HG02759 (cell line): ENCODE data around the gene STN1.
"Not testable (repeated sequence)": the region's sequence is repeated elsewhere in the genome, so short reads cannot be mapped to it uniquely, and the experiment has no call there.

Source experiments
- ATAC-seq: cut with Tn5 transposase; IDR thresholded peaks from one replicate; pipeline ENCODE4 v1.9.1; 2021; ENCODE audit warnings: mild to moderate bottlenecking, moderate library complexity; ENCODE audit not compliant: unreplicated experiment

STN1 gene

DNA sequence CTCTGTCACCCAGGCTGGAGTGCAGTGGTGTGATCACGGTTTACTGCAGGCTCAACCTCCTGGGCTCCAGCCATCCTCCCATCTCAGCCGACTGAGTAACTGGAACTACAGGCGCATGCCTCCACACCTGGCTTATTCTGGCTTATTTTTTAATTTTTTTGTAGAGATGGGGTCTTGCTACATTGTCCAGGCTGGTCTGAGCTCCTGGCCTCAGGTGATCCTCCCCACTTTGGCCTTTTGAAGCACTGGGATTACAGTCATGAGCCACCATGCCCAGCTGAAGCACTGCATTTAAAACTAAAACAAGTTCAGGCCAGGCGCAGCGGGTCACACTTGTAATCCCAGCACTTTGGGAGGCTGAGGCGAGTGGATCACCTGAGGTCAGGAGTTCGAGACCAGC, 70.6 kb downstream of the STN1 start:
- ATAC-seq: no peak

DNA sequence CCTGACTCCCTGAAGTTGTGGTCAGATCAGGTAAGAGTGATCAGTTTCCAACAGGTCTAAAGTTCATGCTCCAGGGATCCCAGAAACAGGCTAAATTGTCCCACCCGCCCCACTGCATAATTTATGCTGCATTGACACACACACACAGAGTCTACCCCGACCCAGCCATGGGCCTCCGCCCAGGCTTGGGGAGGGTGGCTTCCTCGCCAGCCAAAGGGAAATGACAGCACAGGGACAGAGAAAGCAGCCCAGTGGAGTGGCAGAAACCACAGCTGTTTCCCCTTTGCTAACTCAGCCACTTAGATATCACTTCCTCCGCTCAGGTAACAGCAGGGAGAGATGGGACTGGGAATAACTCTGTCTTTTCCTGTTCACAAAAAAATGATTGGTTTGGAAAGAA, 72.0 kb downstream of the STN1 start:
- ATAC-seq: no peak

DNA sequence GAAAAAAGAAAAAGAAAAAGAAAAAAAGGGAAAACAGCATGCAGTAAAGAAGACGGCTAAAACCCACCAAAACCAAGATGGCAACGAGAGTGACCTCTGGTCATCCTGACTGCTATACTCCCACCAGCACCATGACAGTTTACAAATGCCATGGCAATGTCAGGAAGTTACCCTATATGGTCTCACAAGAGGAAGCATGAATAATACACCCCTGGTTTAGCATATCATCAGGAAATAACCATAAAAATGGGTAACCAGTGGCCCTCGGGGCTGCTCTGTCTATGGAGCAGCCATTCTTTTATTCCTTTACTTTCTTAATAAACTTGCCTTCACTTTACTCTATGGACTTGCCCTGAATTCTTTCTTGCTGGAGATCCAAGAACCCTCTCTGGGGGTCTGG, 72.6 kb downstream of the STN1 start:
- not testable (repeated sequence) for ATAC-seq

DNA sequence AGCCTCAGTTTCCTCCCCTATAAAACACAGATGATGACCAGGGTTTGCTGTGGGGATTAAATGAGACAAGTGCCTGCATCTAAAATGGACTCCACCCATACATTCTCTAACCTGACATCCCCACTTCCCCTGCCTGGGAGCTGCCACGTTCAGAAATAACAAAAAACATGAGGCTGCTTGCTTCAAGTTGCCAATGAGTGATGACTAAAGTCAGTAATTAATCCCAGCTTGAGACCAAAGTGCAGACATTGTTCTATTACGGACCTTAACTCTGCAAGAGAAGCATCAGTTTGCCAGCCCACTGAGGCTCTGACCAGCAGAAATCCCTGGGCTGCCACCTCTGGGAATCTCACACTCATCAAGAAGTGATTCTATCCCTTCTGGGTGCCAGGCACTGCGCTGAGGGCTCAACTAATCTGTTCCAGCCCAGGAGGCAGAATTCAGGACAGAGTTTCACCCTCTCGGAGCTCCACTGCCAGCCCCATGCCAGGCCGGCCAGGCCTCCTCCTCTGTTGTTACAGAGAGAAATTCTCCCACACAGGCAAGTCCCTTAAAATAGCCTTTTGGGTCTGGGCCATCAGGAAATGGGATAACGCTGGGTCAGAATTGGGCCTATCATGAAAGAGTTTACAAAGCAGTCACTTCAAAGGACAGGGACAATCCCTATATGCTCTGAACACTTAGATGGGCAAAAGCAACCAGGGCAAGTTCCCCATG, 74.0 kb downstream of the STN1 start:
- ATAC-seq: no peak

DNA sequence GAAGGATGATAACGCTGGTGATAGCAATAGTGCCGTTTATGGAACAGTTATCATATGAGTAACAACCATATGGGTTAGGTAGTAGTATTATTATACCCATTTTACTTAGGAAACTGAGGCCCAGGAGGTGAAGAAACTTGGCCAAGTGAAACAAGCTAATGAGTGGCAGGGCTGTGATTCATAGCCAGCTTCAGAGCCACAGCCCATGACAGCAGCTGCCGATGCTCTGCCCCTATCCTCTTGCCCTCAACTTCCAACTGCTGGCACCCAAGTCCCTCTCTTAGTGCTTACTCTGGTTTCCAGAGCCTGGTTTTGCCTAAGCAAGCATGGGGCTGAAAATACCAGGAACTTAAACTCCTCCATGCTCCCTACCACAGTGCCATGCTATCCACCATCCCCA, 74.9 kb downstream of the STN1 start:
- no peak for ATAC-seq

DNA sequence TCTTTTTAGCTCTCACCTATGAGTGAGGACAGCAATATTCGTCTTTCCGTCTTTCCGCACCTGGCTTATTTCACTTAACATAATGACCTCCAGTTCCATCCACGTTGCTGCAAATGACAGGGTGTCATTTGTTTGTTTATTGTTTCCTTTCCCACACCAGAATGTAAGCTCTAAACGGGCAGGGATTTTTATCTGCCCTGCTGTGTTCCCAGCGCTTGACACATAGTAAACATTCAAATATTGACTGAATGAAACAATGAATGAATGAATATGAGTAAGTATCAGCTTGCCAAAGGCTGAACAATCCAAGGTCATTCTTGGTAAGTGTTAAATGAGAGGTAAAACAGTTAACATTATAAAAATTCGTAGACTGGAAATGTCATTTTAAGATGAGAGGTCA, 75.4 kb downstream of the STN1 start:
- ATAC-seq: no peak

DNA sequence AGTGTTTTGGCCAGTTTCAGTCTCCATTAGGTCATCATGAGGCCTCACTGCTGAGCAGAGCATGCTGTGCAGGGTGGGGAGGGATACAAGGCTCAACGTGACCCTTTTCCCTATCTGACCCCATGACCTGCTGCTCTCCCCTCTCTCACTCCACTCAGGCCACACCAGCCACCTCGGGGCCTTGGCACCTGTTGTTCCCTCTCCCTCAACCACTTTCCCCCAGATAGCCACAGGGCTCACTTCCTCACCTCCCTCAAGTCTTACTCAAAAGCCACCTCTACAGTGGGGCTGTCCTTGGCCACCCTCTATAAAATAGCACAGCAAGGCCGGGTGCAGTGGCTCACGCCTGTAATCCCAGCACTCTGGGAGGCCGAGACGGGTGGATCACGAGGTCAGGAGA, 76.5 kb downstream of the STN1 start:
- ATAC-seq: no peak

DNA sequence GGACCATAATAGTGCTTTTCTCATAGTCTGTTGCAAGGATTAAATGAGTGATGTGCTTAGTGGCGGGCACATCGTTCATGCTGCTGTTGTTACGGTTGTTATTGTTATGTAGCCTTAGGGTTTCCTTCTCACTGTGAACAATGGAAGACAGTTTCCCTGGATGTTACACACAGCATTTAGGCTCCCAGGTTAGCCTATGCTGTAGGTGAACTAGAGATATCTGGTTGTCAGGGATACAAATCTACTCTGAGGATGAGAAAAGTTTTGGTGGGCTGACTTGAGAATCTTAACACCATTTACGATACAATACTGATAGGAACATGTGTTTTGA, 77.3 kb downstream of the STN1 start:
- ATAC-seq: no peak

DNA sequence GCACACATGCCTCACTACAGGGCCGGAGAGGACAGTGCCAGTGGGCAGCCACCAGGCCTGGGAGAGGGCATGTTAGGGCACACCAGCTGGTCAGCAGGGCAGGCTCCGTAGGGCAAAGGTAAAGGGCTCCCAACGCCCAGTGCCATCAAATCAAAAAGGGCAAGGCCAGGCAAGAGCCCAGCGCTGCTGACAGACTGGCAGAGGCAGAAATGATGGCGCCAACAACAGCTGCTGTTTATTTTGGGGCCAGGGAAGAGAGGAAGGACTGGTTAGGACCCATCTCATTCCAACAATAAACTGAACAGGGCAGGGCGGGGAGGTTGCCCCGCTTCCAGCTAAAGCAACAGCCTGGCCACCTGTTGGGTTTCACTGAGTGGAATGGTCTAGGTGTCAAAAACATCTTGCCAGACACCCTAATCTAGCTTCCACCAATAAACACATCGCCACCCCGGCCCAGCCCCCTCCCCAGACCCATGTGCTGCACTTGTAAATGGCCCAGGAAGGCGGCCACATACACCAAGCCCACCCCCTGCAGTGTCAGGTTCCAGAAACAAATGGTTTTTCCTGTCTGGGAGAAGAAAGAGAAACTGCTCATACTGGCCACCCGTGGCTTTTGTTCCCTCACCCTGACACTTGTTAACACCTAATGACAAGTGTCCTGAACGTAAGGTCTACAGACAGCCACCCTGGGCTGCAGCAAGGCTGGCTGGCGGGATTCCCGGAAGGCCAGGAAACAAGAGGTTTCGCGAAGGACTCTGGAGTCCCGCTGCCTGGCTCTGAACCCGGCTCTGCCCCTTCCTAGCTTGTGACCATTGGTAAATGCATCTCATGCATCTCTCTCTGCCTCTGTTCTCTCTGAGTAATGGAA, 77.9 kb downstream of the STN1 start:
- no peak for ATAC-seq

DNA sequence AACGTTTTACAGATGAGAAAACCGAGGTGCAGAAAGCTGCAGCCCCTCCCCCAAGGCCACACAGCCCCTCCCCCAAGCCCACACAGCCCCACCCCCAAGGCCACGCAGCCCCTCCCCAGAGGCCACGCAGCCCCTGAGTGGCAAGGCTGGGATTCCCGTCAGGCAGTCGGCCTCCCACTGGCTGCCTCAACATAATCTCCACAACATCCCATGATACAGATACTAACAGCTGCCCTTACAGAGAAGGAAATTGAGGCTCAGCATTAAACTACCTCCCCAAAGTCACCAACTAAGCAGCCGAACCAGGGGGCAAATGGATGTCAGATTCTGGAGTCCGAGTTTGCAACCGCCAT, 78.5 kb downstream of the STN1 start:
- no peak for ATAC-seq

DNA sequence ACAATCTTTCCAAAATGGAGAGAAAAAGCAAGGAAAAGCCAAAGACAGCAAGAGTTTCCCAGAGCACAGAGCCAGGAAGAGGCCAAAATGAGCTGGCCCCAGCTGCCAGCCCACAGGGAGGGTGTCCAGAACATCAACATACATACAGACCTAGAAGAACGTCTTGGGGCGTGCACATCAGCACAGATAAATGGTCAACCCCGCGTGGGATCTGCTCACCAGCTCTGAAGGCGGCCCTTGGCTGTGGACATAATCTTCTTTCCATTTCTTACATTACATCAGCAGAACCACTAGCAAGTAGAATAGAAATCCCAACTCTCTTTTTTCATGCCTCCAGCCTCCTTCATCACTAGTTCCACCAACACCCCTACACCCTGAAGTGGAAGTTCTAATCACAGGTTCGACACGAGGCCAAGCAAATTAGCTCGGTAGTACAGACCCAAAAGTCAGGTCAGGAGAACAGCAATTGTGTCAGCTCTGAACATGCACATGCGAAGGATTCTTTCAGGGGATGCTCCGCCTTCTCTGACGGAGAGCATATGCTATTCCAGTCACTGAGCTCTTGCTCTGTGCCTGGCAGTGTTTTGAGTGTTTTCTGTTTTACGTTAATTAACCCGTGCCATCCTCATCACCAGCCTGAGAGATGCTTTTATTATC, 79.0 kb downstream of the STN1 start:
- ATAC-seq: no peak

DNA sequence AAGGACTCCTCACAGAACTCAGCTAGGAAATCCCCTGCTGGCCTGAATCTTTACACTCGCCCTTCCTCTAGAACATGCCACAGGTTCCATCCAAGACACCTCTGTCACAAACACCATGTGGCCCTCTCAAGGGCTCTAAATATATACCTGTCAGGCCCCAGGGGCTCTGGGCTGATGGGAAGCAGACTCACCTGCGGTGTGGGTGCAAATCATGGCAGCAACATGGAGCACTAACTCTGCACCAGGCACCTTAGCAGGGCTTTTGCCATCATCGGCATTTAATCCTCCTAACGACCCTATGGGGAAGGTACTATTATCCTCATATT, 80.0 kb downstream of the STN1 start:
- ATAC-seq: no peak

DNA sequence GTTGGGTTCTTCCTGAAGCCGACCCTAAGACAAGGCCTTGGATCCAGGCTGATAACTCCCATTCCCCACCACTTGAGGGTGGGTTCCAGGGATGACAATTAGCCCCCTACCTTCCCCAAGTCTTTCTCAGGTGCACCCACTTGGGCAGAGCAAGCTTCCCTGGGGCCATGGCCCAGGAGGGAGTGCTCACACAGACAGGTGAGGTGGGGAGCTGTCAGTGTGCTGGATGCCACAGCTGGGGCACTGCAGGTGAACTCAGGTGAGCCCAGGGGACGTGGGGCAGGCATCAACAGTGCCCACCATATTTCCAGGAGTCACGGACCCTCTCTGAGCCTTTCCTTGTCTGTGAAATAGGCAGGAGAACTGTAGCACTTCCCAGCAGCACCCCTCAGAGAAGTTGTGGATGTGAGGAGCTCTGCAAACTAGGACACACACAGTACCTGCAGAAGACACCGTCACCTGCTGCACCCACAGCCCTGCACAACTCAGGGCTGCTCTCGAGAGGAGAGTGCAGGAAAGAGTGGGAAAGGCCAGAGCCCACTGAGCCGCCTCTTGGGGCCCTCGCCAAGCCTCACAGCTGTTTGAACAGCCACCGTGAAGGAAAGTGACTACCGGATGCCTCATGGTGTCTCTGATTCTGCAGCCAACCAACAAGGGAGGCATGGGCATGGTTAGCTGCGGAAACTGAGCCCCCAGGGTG, 80.5 kb downstream of the STN1 start:
- no peak for ATAC-seq

DNA sequence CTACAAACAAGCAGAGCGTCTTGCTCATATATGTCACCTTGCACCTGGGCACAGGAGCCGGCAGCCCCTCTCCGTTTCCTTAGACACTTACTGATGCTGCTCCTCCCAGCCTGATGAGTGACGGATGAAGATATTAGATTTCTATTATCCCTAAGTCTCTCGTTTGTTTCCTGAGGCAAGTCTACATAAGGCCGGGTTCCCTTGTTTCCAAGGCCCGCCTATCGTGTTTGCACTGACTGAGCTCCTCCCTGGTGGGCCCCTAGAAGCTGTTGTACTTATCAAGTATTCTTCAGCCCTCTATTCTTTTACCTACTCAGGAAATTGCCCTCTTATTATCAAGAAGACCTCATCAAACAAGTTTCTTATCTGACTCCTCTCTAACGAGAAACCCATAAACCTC, 81.1 kb downstream of the STN1 start:
- no peak for ATAC-seq

DNA sequence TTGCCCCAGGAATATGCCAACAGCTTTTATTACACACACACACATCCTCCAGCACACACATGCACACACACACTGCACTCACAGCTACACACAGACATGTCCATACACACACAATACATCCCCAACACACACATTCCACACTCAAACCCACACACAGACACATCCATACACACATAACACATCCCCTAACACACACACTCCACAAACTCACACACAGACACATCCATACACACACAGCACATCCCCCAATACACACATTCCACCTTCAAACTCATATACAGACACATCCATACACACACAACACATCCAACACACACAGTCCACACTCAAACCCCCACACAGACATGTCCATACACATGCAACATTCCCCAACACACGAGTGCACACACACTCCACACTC, 81.7 kb downstream of the STN1 start:
- no peak for ATAC-seq

DNA sequence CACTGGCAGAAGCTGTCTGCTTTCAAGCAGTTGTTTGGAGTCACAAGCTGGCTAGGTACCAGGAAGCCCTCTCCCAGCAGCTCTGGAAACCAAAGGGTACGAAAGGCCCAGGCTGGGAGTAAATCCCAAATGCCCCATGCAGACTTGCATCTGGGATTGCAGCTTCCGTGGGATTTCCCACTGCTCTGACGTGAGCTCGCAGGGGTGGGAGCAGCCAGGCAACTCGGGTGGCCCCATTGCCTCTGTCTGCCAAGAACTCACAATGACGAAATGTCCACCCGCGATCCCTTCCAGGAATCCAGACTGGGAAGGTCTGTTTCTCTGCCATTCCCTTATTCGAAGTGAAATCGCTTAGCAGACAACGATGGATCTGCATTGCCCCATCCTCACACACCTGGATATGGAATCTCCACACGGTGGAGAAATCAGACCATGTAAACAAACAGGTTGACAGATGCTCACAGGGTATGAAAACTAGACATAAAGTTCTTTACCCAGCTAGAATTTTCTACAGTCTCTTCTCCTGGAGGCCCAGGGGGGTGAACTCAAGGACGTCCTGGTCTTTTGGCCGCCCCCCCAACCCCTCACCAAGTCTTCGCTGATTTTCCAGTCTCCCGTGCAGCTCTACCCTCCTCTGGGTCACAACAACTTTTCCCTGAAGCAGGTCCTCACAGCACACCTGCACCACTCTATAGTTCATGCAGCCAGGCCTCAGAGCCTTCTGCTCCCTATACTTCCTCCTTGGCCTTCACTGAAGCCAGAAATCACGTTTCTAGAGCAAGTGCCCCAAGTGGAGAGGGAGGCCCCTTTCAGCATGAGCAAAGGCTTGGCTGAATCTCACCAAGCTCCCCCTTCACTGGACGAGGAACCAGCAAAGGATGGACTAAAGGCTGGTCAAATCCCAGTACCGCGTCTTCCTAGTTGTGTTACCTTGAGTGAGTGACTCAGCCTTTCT, 82.6 kb downstream of the STN1 start:
- ATAC-seq: no peak

DNA sequence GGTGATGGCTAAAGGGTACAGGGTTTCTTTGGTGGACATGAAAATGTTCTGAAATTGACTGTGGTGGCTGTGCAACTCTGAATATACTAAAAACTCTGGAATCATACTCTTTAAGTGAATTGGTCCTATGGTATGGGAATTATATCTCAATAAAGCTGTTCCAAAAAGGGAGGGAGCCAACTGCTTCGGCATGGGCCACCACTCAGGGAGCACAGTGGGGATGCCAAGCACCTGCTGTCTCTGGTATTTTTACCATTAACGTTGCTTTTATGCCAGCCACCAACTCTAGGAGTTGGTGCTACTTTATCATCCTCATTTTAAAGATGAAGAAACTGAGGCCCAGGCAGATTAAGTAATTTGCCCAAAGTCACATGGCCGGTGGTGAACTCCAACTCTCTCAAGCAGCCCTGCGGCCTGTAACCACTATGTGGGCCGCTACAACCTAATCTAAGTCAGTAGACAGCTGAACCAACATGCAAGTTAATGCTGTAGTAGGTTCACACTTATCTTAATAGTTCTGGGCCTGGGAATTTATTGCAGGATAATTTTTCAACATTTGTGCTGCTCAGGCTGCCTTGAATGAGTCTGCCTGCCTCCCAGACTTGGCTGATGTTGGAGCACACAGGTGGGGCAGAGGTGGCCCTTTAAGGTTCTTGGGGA, 83.4 kb downstream of the STN1 start:
- no peak for ATAC-seq

DNA sequence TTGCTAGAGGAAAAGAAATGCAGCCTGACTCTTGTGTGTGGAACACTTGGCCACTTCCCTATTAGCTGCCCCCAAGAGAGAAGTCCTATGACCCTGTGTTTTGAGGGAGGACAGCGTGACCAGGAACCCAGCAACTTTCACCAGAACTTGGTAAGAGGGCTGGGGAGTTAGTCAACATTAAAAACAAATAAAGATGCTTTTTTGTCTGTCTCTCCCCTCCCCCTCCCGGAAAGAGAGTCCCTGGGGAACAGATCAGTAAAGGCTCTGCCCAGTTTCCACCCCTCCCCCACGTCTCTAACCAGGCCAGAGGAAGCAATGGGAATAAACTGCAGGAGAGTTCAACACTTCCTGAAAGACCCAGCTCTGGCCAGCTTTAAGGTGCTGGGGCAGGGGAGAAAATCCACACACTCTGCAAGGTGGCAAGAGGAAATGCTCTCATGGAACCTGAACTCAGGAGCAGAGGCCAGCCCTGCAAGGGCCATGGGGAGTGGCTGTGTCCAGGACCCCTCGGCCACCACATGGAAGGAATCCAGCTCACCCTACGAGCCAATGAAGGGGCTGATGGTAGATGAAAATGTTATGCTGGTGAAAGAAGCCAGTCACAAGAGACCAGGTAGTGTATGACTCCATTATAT, 84.1 kb downstream of the STN1 start:
- ATAC-seq: no peak

DNA sequence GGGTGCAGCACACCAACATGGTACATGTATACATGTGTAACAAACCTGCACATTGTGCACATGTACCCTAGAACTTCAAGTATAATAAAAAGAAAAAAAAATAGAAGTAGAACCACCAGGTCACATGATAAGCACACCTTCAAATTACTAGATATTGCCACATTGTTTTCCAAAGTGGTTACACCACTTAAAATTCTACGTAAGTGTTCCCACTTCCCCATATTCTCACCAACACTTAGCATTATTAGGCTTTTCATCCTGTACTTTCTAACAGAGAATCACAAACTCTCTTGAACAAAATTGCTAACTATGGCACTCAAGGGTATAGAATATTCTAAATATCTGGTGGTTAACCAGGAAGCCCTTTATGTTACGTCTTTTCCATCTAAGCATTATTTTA, 85.2 kb downstream of the STN1 start:
- ATAC-seq: no peak
